Panc1 (cell line): ENCODE results near the gene MUC5B.

Experiments used
- CTCF ChIP-seq: fragments of 450-650 bp; IDR thresholded peaks from 2 replicates; pipeline ENCODE4 v1.5.1; 2017; ENCODE audit warnings: mild to moderate bottlenecking
- POLR2AphosphoS5 ChIP-seq: IDR thresholded peaks from 2 replicates; pipeline ENCODE4 v1.6.1; 2012; ENCODE audit warnings: mild to moderate bottlenecking, low read depth, low read length, moderate library complexity
- SIN3A ChIP-seq: IDR thresholded peaks from 2 replicates; pipeline ENCODE4 v1.6.1; 2012; ENCODE audit warnings: low read depth, mild to moderate bottlenecking, low read length, moderate library complexity, borderline replicate concordance; ENCODE audit not compliant: insufficient read depth
- TCF7L2 ChIP-seq: IDR thresholded peaks from 2 replicates; pipeline ENCODE4 v1.6.1; 2011; ENCODE audit warnings: mild to moderate bottlenecking, low read depth, low read length, inconsistent platforms
- TF ChIP-seq, protein P1 (sequence below), 2 experiments: IDR thresholded peaks; 2 replicates each; pipeline ENCODE4 v1.6.1; 2011 to 2012; ENCODE audit warnings: low read depth in 2 of 2, control low read depth in 1 of 2, low read length in 1 of 2, mild to moderate bottlenecking in 1 of 2, moderate library complexity in 1 of 2; ENCODE audit not compliant: insufficient read depth in 1 of 2

DNA sequence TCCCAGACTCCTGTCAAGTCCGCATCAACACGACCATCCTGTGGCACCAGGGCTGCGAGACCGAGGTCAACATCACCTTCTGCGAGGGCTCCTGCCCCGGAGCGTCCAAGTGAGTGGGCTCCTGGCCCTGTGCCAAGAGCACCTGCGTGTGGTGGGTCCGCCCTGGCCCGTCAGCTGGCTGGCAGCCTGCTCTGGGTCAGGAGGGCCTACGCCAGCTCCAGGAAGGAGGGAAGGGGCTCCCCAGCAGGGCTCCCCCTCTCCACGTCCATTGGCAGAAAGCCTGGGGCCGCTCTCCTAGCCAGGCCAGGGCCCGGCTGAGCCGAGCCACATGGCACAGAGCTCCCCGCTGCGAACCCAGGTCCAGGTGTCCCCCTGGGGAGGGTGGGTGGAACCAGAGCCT is 37.8 kb downstream of the MUC5B start:
- TF ChIP-seq POLR2AphosphoS5: no peak
- no peak for TF ChIP-seq CTCF
- TF ChIP-seq, protein P1, sequence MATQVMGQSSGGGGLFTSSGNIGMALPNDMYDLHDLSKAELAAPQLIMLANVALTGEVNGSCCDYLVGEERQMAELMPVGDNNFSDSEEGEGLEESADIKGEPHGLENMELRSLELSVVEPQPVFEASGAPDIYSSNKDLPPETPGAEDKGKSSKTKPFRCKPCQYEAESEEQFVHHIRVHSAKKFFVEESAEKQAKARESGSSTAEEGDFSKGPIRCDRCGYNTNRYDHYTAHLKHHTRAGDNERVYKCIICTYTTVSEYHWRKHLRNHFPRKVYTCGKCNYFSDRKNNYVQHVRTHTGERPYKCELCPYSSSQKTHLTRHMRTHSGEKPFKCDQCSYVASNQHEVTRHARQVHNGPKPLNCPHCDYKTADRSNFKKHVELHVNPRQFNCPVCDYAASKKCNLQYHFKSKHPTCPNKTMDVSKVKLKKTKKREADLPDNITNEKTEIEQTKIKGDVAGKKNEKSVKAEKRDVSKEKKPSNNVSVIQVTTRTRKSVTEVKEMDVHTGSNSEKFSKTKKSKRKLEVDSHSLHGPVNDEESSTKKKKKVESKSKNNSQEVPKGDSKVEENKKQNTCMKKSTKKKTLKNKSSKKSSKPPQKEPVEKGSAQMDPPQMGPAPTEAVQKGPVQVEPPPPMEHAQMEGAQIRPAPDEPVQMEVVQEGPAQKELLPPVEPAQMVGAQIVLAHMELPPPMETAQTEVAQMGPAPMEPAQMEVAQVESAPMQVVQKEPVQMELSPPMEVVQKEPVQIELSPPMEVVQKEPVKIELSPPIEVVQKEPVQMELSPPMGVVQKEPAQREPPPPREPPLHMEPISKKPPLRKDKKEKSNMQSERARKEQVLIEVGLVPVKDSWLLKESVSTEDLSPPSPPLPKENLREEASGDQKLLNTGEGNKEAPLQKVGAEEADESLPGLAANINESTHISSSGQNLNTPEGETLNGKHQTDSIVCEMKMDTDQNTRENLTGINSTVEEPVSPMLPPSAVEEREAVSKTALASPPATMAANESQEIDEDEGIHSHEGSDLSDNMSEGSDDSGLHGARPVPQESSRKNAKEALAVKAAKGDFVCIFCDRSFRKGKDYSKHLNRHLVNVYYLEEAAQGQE (IDR thresholded peaks at IDR 0.05; ENCODE audit: insufficient read depth in 1 of 2, low read depth in 2 of 2, low read length in 1 of 2): 0 out of 4 replicates have a peak, but pooled peaks of 1 of the 2 experiments have one; percentile 12
- no peak for TF ChIP-seq TCF7L2
- TF ChIP-seq SIN3A: no peak
